Right lobe of liver (tissue), 6 donors: ENCODE results near the gene NMRAL1. TPM values are rescaled to one million over a fixed set of nuclear protein-coding genes. Genes with fewer than 3 reads are reported as not detected.

ENCODE experiments used
- ATAC-seq, 4 donors: fragments of 200-7000 bp; cut with Tn5 transposase; one replicate each; pipeline ENCODE4 v1.9.1; 2020; ENCODE audit warnings: mild to moderate bottlenecking in 4 of 4, moderate library complexity in 4 of 4
- DNase-seq, 3 donors: peaks; one replicate each; pipeline ENCODE4 v3.0.0-alpha.2; 2020
- H3K27ac ChIP-seq, 3 donors: fragments of 200-600 bp; one replicate each; pipeline ENCODE4 v1.8.0; 2022
- H3K27me3 ChIP-seq, 2 donors: fragments of 200-600 bp; one replicate each; pipeline ENCODE4 v1.8.0; 2022
- H3K36me3 ChIP-seq, 4 donors: fragments of 200-600 bp; sonication (generic) in 1 of 4; one replicate each; pipeline versions ENCODE4 v1.5.1 to v1.8.0; 2017 to 2022; ENCODE audit warnings: control low read depth in 1 of 4
- H3K4me1 ChIP-seq, 4 donors: fragments of 200-600 bp; sonication (generic) in 1 of 4; one replicate each; pipeline versions ENCODE4 v1.5.1 to v1.8.0; 2017 to 2022; ENCODE audit warnings: control low read depth in 1 of 4
- H3K4me3 ChIP-seq, 3 donors: fragments of 200-600 bp; one replicate each; pipeline ENCODE4 v1.8.0; 2022
- H3K9me3 ChIP-seq, 4 donors: fragments of 200-600 bp; sonication (generic) in 1 of 4; one replicate each; pipeline versions ENCODE4 v1.5.1 to v1.8.0; 2017 to 2022; ENCODE audit warnings: control low read depth in 1 of 4
- POLR2A ChIP-seq: fragments of 450-650 bp; IDR thresholded peaks from one replicate; pipeline ENCODE4 v1.6.1; 2017; ENCODE audit warnings: antibody characterized with exemption, mild to moderate bottlenecking
- WGBS: methylation state at CpG from one replicate; pipeline ENCODE4 v1.1.6; 2018; ENCODE audit warnings: low coverage, low lambda C conversion rate; ENCODE audit not compliant: insufficient coverage; ENCODE audit errors: missing lambda C conversion rate; 5-methylcytosine and 5-hydroxymethylcytosine counted together
- intact Hi-C, 2 donors: fragments of 100-400 bp; cut with DNase I; formaldehyde crosslinking; loops; one replicate each; pipeline versions ENCODE4 v1.11.2 to v1.14.1; 2022
- total RNA-seq, 6 experiments: library from RNA; depleted of rRNA in 2 of 6; stranded (reverse); fragments of >200 nt in 2 of 6; fragmentation: NEBNext Ultra II Directional in 3 of 6; extraction: Animal tissue kit (Norgen Biotek cat#: 25700) in 3 of 6; gene quantifications; one replicate each; pipeline versions ENCODE4 v1.1.0 to v1.2.4, GENCODE V29; 2016 to 2023
- TF ChIP-seq, protein P1 (sequence below), 4 donors: fragments of 200-600 bp in 3 of 4; fragments of 450-650 bp in 1 of 4; IDR thresholded peaks; one replicate each; pipeline versions ENCODE4 v1.5.1 to v1.8.0; 2016 to 2022; ENCODE audit warnings: antibody characterized with exemption in 4 of 4, mild to moderate bottlenecking in 2 of 4
- donor health status: DM: no; HTN: yes; CAD: no.
- donor health status: DM: no; HTN: no; CAD: no.
- donor health status: DM: no; HTN: no; CAD: no.
- donor health status: DM: no; HTN: yes; CAD: no.
- donor health status: DM: no; HTN: yes; CAD: no.

Gene NMRAL1
- total RNA-seq, 6 experiments from 2014 or later: 19.9 to 44.0 (median 35.5) TPM

DNA sequence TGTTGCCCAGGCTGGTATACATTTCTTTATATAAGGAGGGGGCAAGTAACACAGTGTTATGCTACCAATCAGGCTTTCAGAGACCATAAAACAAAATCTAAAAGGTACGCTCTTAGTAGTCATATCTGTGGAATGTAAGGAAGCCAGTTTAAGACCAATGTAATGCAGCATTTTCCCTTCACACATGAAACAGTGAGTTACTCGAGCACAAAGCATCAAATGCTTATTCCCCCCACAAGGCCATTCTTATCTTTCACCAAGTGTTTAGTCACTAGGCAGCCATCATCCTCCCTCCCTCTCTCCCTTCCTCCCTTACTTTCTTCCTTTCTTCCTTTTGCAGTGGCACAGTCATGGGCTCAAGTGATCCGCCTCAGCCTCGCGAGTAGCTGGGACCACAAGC is 14.6 kb upstream of the NMRAL1 start:
- Histone ChIP-seq H3K27me3 (no peaks in the 10 kb centered on the region), H3K9me3 (no peaks in the 10 kb centered on the region), H3K4me1 (peaks cover 0 to 48% (median 22%) of the 10 kb centered on the region in 4 donors), H3K36me3 (peaks cover 0 to 11% (median 3%) of the 10 kb centered on the region in 4 donors), H3K27ac (peak overlapping the region; percentile 22 to 71 (median 47)), H3K4me3 (no peak overlapping the region)
- intact Hi-C loops: no loop called here
- DNase-seq (no peak), ATAC-seq (no peak)
- TF ChIP-seq, protein P1, sequence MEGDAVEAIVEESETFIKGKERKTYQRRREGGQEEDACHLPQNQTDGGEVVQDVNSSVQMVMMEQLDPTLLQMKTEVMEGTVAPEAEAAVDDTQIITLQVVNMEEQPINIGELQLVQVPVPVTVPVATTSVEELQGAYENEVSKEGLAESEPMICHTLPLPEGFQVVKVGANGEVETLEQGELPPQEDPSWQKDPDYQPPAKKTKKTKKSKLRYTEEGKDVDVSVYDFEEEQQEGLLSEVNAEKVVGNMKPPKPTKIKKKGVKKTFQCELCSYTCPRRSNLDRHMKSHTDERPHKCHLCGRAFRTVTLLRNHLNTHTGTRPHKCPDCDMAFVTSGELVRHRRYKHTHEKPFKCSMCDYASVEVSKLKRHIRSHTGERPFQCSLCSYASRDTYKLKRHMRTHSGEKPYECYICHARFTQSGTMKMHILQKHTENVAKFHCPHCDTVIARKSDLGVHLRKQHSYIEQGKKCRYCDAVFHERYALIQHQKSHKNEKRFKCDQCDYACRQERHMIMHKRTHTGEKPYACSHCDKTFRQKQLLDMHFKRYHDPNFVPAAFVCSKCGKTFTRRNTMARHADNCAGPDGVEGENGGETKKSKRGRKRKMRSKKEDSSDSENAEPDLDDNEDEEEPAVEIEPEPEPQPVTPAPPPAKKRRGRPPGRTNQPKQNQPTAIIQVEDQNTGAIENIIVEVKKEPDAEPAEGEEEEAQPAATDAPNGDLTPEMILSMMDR (IDR thresholded peaks at IDR 0.05): no peak
- TF ChIP-seq POLR2A: no peak
- 89% methylated on average over 5 of the region's 5 CpGs for WGBS

DNA sequence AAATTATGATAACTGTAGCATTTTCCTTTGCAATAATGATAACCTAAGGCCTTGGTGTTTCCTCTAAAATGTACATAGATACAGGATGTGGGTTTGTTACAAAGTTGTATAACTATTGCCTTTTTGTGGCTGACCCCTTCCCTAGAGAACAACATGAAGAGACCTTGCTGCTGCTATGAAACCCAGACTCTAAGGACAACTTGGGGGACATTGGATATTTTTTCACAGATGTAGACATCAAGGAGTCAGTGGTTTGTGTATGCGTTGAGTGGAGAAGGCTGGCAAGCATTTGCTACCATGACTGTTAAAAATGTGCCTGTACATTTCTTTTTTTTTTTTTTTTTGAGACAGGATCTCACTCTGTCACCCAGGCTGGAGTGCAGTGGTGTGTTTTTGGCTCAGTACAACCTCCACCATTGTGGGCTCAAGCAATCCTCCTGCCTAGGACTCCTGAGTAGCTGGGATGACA is 14.1 kb upstream of the NMRAL1 start:
- H3K4me1 ChIP-seq: peaks cover 0 to 48% (median 22%) of the 10 kb centered on the region in 4 donors
- H3K27ac ChIP-seq: peak overlapping the region; percentile 22 to 71 (median 47)
- ATAC-seq (peak in 3 of 4 donors; percentile 40 to 64 (median 46)), DNase-seq (peak in 1 of 3 donors; percentile 7)
- no peaks in the 10 kb centered on the region for H3K9me3 ChIP-seq
- H3K27me3 ChIP-seq: no peaks in the 10 kb centered on the region
- intact Hi-C loops: no loop called here
- no peak for TF ChIP-seq POLR2A
- peaks cover 0 to 11% (median 4%) of the 10 kb centered on the region in 4 donors for H3K36me3 ChIP-seq
- WGBS: 11% methylated on average over 1 of the region's 1 CpG
- no peak overlapping the region for H3K4me3 ChIP-seq

DNA sequence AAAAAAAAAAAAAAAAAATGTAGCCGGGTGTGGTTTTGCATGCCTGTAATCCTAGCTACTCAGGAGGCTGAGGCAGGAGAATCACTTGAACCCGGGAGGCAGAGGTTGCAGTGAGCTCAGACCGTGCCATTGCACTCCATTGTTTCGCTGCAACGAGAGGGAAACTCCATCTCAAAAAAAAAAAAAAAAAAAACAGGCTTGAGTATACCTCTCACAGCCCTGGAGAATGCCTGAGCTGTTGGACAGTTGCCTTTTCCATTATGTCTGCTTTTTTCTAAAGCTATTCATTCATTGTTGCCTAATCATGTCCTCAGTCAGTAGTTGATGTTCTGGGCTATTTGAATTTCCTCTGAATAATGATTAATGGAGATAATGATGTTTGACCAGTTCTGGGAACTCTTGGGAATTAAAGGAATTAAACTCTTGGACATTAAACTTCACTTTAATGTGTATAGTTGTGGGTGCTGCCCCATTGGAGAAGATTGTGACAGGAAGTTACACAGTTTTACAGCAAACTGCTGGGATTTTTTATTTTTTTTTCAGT is 13.6 kb upstream of the NMRAL1 start:
- TF ChIP-seq POLR2A: no peak
- Histone ChIP-seq H3K4me1 (peaks cover 0 to 48% (median 22%) of the 10 kb centered on the region in 4 donors), H3K36me3 (peaks cover 0 to 11% (median 5%) of the 10 kb centered on the region in 4 donors), H3K9me3 (no peaks in the 10 kb centered on the region), H3K27ac (peak overlapping the region; percentile 47 to 71 (median 55)), H3K27me3 (no peaks in the 10 kb centered on the region), H3K4me3 (no peak overlapping the region)
- peak; percentile 83 to 85 (median 84) for ATAC-seq
- no peak for DNase-seq
- WGBS: 31% methylated on average over 4 of the region's 5 CpGs
- intact Hi-C loops: no loop called here

DNA sequence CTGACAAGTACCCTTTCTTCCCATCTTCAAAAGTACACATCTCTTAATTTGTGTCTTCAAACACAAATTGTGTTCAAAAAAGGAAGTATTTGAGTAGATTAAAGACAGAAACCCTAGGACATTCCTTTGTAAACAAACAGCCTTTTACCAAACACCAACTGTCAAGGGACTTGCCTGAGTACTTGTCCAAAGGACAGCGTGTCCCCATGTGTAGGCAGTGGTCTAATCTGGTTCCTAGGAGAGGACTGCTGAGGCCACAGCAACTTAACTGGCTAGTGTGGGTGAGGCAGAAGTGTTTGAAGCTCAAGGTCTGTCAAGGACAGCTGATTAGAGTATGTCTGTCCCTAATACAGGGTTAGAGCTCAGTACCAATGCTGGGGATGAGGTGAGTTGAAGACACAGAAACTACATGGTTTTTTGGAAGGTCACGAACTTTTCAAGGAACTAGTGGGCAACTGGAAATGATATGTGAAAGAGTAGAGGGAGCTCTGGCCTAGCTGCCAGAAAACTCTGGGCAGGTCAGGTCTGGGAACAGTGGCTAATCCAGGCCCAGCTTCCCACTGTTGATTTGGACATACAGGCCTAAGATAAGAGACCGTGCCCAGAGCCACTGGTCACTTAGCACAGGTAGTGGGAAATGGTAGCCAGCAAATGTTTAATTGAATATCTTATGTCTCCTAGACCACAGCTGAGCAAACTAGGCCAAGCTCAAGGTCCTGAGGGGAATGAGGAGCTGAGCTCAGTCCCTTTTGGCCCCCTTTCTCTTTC is 11.9 kb upstream of the NMRAL1 start:
- Histone ChIP-seq H3K4me1 (peaks cover 0 to 48% (median 22%) of the 10 kb centered on the region in 4 donors), H3K9me3 (no peaks in the 10 kb centered on the region), H3K27me3 (no peaks in the 10 kb centered on the region), H3K27ac (peak overlapping the region; percentile 47 to 71 (median 55)), H3K36me3 (peaks cover 0 to 11% (median 5%) of the 10 kb centered on the region in 4 donors), H3K4me3 (no peak overlapping the region)
- intact Hi-C loops: no loop called here
- ATAC-seq (peak; percentile 56 to 76 (median 64)), DNase-seq (peak in 2 of 3 donors; percentile 32 to 53)
- WGBS: 44% methylated on average over 3 of the region's 3 CpGs
- TF ChIP-seq POLR2A: no peak
- TF ChIP-seq, protein P1 (IDR thresholded peaks at IDR 0.05): no peak

DNA sequence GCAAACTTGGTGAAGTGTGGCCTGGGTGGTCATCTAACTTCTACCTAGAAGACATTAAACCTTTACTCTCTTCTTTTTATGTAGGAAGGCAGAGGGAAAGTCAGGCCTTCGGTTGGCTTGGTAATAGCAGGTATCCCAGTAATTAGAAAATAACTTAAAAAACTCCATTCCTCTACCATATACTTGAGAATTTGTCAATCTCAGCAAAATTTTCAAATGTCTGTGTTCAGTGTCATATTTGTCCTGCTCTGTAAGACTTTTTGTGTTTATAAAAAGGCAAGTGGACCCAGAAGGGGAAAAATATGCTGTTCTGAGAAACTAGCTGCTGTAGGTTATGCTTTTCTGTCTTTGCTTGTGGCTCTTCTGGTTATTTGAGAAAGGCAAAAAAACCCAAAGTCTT is 7.5 kb upstream of the NMRAL1 start:
- DNase-seq (no peak), ATAC-seq (no peak)
- no peak overlapping the region for H3K27ac ChIP-seq
- 67% methylated on average over 1 of the region's 1 CpG for WGBS
- H3K4me3 ChIP-seq: no peak overlapping the region
- H3K27me3 ChIP-seq: no peaks in the 10 kb centered on the region
- peaks cover 0 to 22% (median 11%) of the 10 kb centered on the region in 4 donors for H3K4me1 ChIP-seq
- H3K9me3 ChIP-seq: no peaks in the 10 kb centered on the region
- intact Hi-C loops: no loop called here
- peaks cover 0 to 11% (median 5%) of the 10 kb centered on the region in 4 donors for H3K36me3 ChIP-seq
- TF ChIP-seq, protein P1 (IDR thresholded peaks at IDR 0.05): no peak
- no peak for TF ChIP-seq POLR2A
